ENCODE results near the gene UGT1A9. TPM values are rescaled to one million over a fixed set of nuclear protein-coding genes. Genes with fewer than 3 reads are reported as not detected.
A peak's percentile ranks its signal among the peaks of the same experiment; 100 is the strongest.
"Not testable (repeated sequence)": the region's sequence is repeated elsewhere in the genome, so short reads cannot be mapped to it uniquely, and the experiment has no call there.

The UGT1A9 gene
- total RNA-seq, 1 experiment from 2014 or later: not detected

- DNase-seq: no peak
- H3K27me3 ChIP-seq (ENCODE audit: control insufficient read depth, insufficient read depth, low read length): no peaks in the 10 kb centered on the region
- H3K36me3 ChIP-seq (replicated peaks; ENCODE audit: control insufficient read depth, insufficient read depth, low read length): no peaks in the 10 kb centered on the region
- H3K4me3 ChIP-seq (ENCODE audit: insufficient read depth, low read depth, low read length): no peak overlapping the region
Measured at GRCh38 chr2:233691443-233692433, 20.0 kb downstream of the UGT1A9 start.

- DNase-seq: no peak
- Histone ChIP-seq H3K27me3 (ENCODE audit: control insufficient read depth, insufficient read depth, low read length) (no peaks in the 10 kb centered on the region), H3K4me3 (ENCODE audit: insufficient read depth, low read depth, low read length) (no peak within 1 kb of the TSS)
Measured at GRCh38 chr2:233692648-233693047, 20.9 kb downstream of the UGT1A9 start, which contains the start of gene UGT1A6. UGT1A6 (plus strand) TSS chr2:233692890; CDS start chr2:233693005, 115 bp downstream.

GRCh38 chr2:233693963-233694362 lies 22.3 kb downstream of the UGT1A9 start:
- Histone ChIP-seq H3K27me3 (ENCODE audit: control insufficient read depth, insufficient read depth, low read length) (no peaks in the 10 kb centered on the region), H3K4me3 (ENCODE audit: insufficient read depth, low read depth, low read length) (no peak overlapping the region)
- no peak for DNase-seq

More at GRCh38 chr2:233692648-233693047, 20.9 kb downstream of the UGT1A9 start, which contains the start of gene UGT1A6:
- H3K36me3 ChIP-seq (replicated peaks; ENCODE audit: control insufficient read depth, insufficient read depth, low read length): no peaks in the 10 kb centered on the region

GRCh38 chr2:233698740-233699139 lies 27.0 kb downstream of the UGT1A9 start:
- DNase-seq: no peak
- H3K27me3 ChIP-seq (ENCODE audit: control insufficient read depth, insufficient read depth, low read length): no peaks in the 10 kb centered on the region
- H3K4me3 ChIP-seq (ENCODE audit: insufficient read depth, low read depth, low read length): no peak overlapping the region
- no peaks in the 10 kb centered on the region for H3K36me3 ChIP-seq (replicated peaks; ENCODE audit: control insufficient read depth, insufficient read depth, low read length)

More at GRCh38 chr2:233693963-233694362, 22.3 kb downstream of the UGT1A9 start:
- H3K36me3 ChIP-seq (replicated peaks; ENCODE audit: control insufficient read depth, insufficient read depth, low read length): no peaks in the 10 kb centered on the region

GRCh38 chr2:233699424-233700027 lies 27.8 kb downstream of the UGT1A9 start:
- H3K4me3 ChIP-seq (ENCODE audit: insufficient read depth, low read depth, low read length): no peak overlapping the region
- no peaks in the 10 kb centered on the region for H3K27me3 ChIP-seq (ENCODE audit: control insufficient read depth, insufficient read depth, low read length)
- H3K36me3 ChIP-seq (replicated peaks; ENCODE audit: control insufficient read depth, insufficient read depth, low read length): no peaks in the 10 kb centered on the region
- no peak for DNase-seq

DNA sequence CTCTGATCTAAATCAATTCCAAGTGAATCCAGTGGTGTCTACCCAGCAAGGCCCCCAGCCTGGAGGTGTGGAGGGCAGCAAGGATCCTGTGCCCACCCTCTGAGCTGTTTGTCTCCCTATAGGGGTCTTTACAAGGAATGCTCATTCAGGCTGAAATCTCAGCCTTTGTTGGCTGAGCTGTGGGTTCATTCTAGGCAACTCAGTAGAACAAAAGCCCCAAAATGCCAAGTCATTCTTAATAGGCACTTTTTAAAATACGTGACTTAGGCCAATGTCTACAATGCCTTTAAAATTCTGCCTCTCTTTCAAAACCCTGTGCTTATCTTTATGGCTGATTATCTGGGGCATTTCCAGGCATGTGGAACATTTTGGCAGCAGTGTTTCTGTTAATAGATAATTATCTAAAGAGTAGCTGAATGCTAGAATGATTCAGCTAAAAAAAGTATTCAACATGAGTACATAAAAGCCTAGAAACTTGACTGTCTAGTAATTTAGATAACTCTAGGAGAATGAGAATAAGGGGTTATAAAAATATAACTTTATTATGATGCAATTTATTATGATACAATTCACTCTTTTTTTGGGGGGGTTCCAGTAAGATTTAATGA lies 28.4 kb downstream of the UGT1A9 start:
- no peaks in the 10 kb centered on the region for H3K27me3 ChIP-seq (ENCODE audit: control insufficient read depth, insufficient read depth, low read length)
- no peaks in the 10 kb centered on the region for H3K36me3 ChIP-seq (replicated peaks; ENCODE audit: control insufficient read depth, insufficient read depth, low read length)
- DNase-seq: no peak
- H3K4me3 ChIP-seq (ENCODE audit: insufficient read depth, low read depth, low read length): no peak overlapping the region

- DNase-seq; H3K4me3 ChIP-seq (ENCODE audit: insufficient read depth, low read depth, low read length); H3K36me3 ChIP-seq (replicated peaks; ENCODE audit: control insufficient read depth, insufficient read depth, low read length); H3K27me3 ChIP-seq (ENCODE audit: control insufficient read depth, insufficient read depth, low read length): not testable (repeated sequence)
Measured at GRCh38 chr2:233700842-233701241, 29.1 kb downstream of the UGT1A9 start.

GRCh38 chr2:233702238-233702637 lies 30.5 kb downstream of the UGT1A9 start:
- no peaks in the 10 kb centered on the region for H3K27me3 ChIP-seq (ENCODE audit: control insufficient read depth, insufficient read depth, low read length)
- H3K36me3 ChIP-seq (replicated peaks; ENCODE audit: control insufficient read depth, insufficient read depth, low read length): no peaks in the 10 kb centered on the region
- H3K4me3 ChIP-seq (ENCODE audit: insufficient read depth, low read depth, low read length): no peak overlapping the region
- no peak for DNase-seq

- no peaks in the 10 kb centered on the region for H3K36me3 ChIP-seq (replicated peaks; ENCODE audit: control insufficient read depth, insufficient read depth, low read length)
- DNase-seq: no peak
- H3K4me3 ChIP-seq (ENCODE audit: insufficient read depth, low read depth, low read length): no peak overlapping the region
- no peaks in the 10 kb centered on the region for H3K27me3 ChIP-seq (ENCODE audit: control insufficient read depth, insufficient read depth, low read length)
Measured at GRCh38 chr2:233705911-233706506, 34.3 kb downstream of the UGT1A9 start.

DNA sequence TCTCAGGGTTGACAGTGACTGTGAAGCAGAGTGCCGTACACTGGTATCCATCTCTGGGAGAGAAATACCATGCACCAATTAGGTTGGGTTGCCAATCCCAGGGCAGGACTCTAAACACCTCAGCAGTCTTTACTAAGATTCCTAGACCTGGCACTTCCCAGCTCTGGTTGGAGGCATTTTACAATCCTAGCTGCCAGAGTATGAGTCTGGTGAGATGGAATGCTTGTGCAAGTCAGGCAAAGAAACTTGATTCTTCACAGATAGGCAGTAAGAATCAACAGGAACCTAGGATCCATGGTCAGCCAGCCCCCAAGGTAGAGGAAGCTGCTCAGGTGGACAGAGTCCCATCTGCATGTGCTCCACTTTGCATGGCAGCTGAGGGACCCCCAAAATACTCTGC lies 35.0 kb downstream of the UGT1A9 start:
- H3K36me3 ChIP-seq (replicated peaks; ENCODE audit: control insufficient read depth, insufficient read depth, low read length): no peaks in the 10 kb centered on the region
- H3K4me3 ChIP-seq (ENCODE audit: insufficient read depth, low read depth, low read length): no peak overlapping the region
- no peak for DNase-seq
- H3K27me3 ChIP-seq (ENCODE audit: control insufficient read depth, insufficient read depth, low read length): no peaks in the 10 kb centered on the region

DNA sequence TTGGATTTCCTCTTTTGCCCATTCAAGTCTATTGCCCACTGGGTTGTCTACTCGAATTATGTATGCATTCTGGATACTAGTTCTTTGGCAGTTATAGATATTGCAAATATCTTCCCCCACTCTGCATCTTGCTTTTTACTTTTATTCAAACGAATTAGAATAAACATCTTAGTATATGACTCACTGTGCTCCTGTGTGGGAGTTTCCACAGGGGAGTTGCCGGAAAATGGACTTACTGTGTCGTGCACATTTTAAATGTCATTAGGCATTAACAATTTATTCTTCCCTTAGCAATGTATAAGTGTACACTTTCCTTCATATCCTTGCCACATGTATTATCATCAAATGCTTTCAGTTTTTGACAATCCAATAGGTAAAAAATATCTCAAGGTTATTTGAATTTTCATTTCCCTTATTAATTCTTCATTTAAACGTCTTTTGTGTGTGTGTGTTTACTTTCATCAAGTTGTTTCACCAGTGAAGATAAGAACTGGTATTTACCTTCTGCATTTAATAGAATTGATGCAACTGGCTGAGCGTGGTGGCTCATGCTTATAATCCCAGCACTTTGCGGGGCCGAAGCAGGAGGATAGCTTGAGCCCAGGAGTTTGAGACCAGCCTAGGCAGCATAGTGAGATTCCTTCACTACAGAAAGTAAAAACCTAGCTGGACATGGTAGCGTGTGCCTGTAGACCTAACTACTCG lies 36.4 kb downstream of the UGT1A9 start:
- no peaks in the 10 kb centered on the region for H3K27me3 ChIP-seq (ENCODE audit: control insufficient read depth, insufficient read depth, low read length)
- DNase-seq: no peak
- H3K4me3 ChIP-seq (ENCODE audit: insufficient read depth, low read depth, low read length): no peak overlapping the region
- no peaks in the 10 kb centered on the region for H3K36me3 ChIP-seq (replicated peaks; ENCODE audit: control insufficient read depth, insufficient read depth, low read length)

- Histone ChIP-seq H3K4me3 (ENCODE audit: insufficient read depth, low read depth, low read length) (no peak overlapping the region), H3K36me3 (replicated peaks; ENCODE audit: control insufficient read depth, insufficient read depth, low read length) (no peaks in the 10 kb centered on the region), H3K27me3 (ENCODE audit: control insufficient read depth, insufficient read depth, low read length) (no peaks in the 10 kb centered on the region)
- no peak for DNase-seq
Measured at GRCh38 chr2:233708942-233709341, 37.2 kb downstream of the UGT1A9 start.

DNA sequence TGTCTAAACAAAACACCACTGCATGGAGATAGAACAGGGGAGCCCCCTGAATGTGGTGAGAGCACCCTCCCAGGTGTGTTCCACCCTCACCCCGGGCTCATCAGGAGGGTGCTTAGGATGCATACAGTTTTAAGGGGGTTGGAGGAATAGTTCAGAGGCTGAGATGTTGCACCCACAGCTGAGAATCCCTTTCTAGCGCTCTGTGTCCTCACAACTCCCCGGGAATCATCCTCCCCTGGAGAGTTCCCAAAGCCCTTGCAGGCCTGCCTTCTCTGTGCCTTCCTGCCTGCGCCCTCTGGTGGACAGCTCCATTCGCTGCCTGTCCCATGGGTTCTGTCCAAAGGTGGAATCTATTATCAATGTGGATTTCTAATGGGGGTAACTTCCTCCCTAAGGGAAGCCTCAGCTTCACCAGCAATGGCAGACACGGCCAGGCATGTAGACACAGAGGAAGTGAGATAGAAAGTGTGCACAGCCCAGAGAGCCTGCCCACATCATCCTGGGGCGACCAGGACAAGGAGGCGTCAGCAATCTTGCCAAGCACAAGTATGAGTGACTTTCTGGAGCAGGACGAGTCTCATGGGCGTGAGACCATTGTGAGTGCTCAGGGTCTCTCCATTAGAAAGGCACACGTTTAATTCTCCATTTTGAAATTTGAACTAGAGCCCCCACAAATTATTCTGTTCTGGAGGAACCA lies 39.8 kb downstream of the UGT1A9 start:
- DNase-seq: peak; percentile 73
- Histone ChIP-seq H3K36me3 (replicated peaks; ENCODE audit: control insufficient read depth, insufficient read depth, low read length) (no peaks in the 10 kb centered on the region), H3K4me3 (ENCODE audit: insufficient read depth, low read depth, low read length) (no peak overlapping the region), H3K27me3 (ENCODE audit: control insufficient read depth, insufficient read depth, low read length) (no peaks in the 10 kb centered on the region)

Measured in H7 (cell line).